Activated naive CD4-positive, alpha-beta T cell treated with anti-CD3 and anti-CD28 coated beads, Interleukin-2, amount 10 ng/mL, durations not matched to agents 7 days and 5 days (primary cell): ENCODE measurements around the gene PRKAR1B.
"Not testable (repeated sequence)": the region's sequence is repeated elsewhere in the genome, so short reads cannot be mapped to it uniquely, and the experiment has no call there.

ENCODE experiments used
- CTCF ChIA-PET: fragments of 350-600 bp; sonication (Branson Sonifier 250); formaldehyde crosslinking; loops from one replicate; lab custom pipeline; 2021; ENCODE audit warnings: antibody characterized with exemption; lab: Charles Lee
- DNase-seq: peaks from one replicate; pipeline ENCODE4 v3.0.0-alpha.2; 2020
- H3K27ac Mint-ChIP-seq: one replicate; pipeline ENCODE4 v1.8.0; 2021; ENCODE audit warnings: mild to moderate bottlenecking, moderate library complexity, mixed read lengths
- H3K27me3 Mint-ChIP-seq: one replicate; pipeline ENCODE4 v1.8.0; 2021; ENCODE audit warnings: mild to moderate bottlenecking, mixed read lengths
- H3K36me3 Mint-ChIP-seq: one replicate; pipeline ENCODE4 v1.8.0; 2021; ENCODE audit warnings: mixed read lengths
- H3K4me1 Mint-ChIP-seq: one replicate; pipeline ENCODE4 v1.8.0; 2021; ENCODE audit warnings: mixed read lengths
- H3K4me3 Mint-ChIP-seq: one replicate; pipeline ENCODE4 v1.8.0; 2021; ENCODE audit warnings: mild to moderate bottlenecking, moderate library complexity, mixed read lengths
- H3K9me3 Mint-ChIP-seq: one replicate; pipeline ENCODE4 v1.8.0; 2021; ENCODE audit warnings: mixed read lengths

PRKAR1B gene

GRCh38 chr7:752256-752655 lies 25.2 kb upstream of the PRKAR1B start:
- not testable (repeated sequence) for H3K4me3 Mint-ChIP-seq

GRCh38 chr7:751826-752225 lies 24.7 kb upstream of the PRKAR1B start:
- H3K9me3 Mint-ChIP-seq = no peaks in the 10 kb centered on the region
- H3K27ac Mint-ChIP-seq = no peak overlapping the region
- H3K4me3 Mint-ChIP-seq = no peak overlapping the region
- no peak for DNase-seq
- no peaks in the 10 kb centered on the region for H3K4me1 Mint-ChIP-seq
- CTCF ChIA-PET = no interaction called here
- H3K36me3 Mint-ChIP-seq = peaks cover 16% of the 10 kb centered on the region
- no peaks in the 10 kb centered on the region for H3K27me3 Mint-ChIP-seq

More at GRCh38 chr7:752256-752655, 25.2 kb upstream of the PRKAR1B start:
- H3K27ac Mint-ChIP-seq, CTCF ChIA-PET, H3K27me3 Mint-ChIP-seq, H3K9me3 Mint-ChIP-seq, H3K4me1 Mint-ChIP-seq, DNase-seq: not testable (repeated sequence)
- H3K36me3 Mint-ChIP-seq = peaks cover 16% of the 10 kb centered on the region

GRCh38 chr7:750111-750905 lies 23.2 kb upstream of the PRKAR1B start:
- H3K36me3 Mint-ChIP-seq = peaks cover 17% of the 10 kb centered on the region
- CTCF ChIA-PET = no interaction called here
- DNase-seq = no peak
- H3K27me3 Mint-ChIP-seq = no peaks in the 10 kb centered on the region
- H3K9me3 Mint-ChIP-seq = peaks cover 4% of the 10 kb centered on the region
- no peaks in the 10 kb centered on the region for H3K4me1 Mint-ChIP-seq
- no peak overlapping the region for H3K27ac Mint-ChIP-seq
- no peak overlapping the region for H3K4me3 Mint-ChIP-seq

GRCh38 chr7:749140-749551 lies 22.1 kb upstream of the PRKAR1B start:
- no peak overlapping the region for H3K4me3 Mint-ChIP-seq

GRCh38 chr7:748446-748845 lies 21.4 kb upstream of the PRKAR1B start:
- DNase-seq = no peak
- CTCF ChIA-PET = no interaction called here
- H3K4me1 Mint-ChIP-seq = no peaks in the 10 kb centered on the region
- H3K36me3 Mint-ChIP-seq = peaks cover 24% of the 10 kb centered on the region
- no peaks in the 10 kb centered on the region for H3K27me3 Mint-ChIP-seq
- peaks cover 7% of the 10 kb centered on the region for H3K9me3 Mint-ChIP-seq
- no peak overlapping the region for H3K27ac Mint-ChIP-seq
- no peak overlapping the region for H3K4me3 Mint-ChIP-seq

More at GRCh38 chr7:749140-749551, 22.1 kb upstream of the PRKAR1B start:
- H3K27ac Mint-ChIP-seq = peak overlapping the region; percentile 24
- H3K4me1 Mint-ChIP-seq = no peaks in the 10 kb centered on the region
- peaks cover 7% of the 10 kb centered on the region for H3K9me3 Mint-ChIP-seq
- no peak for DNase-seq
- peaks cover 22% of the 10 kb centered on the region for H3K36me3 Mint-ChIP-seq
- H3K27me3 Mint-ChIP-seq = no peaks in the 10 kb centered on the region
- CTCF ChIA-PET = no interaction called here

- no peaks in the 10 kb centered on the region for H3K4me1 Mint-ChIP-seq
- no peak overlapping the region for H3K4me3 Mint-ChIP-seq
- CTCF ChIA-PET = no interaction called here
- no peaks in the 10 kb centered on the region for H3K27me3 Mint-ChIP-seq
- DNase-seq = no peak
- H3K36me3 Mint-ChIP-seq = peaks cover 31% of the 10 kb centered on the region
- H3K9me3 Mint-ChIP-seq = peaks cover 7% of the 10 kb centered on the region
- no peak overlapping the region for H3K27ac Mint-ChIP-seq
These were observed 20.1 kb upstream of the PRKAR1B start for GRCh38 chr7:747186-747585.

GRCh38 chr7:746155-747061 lies 19.3 kb upstream of the PRKAR1B start:
- Mint-ChIP-seq H3K36me3 (peaks cover 32% of the 10 kb centered on the region), H3K27me3 (no peaks in the 10 kb centered on the region), H3K27ac (no peak overlapping the region), H3K4me3 (no peak overlapping the region), H3K4me1 (no peaks in the 10 kb centered on the region), H3K9me3 (peaks cover 7% of the 10 kb centered on the region)
- no peak for DNase-seq
- CTCF ChIA-PET = no interaction called here

GRCh38 chr7:745431-746154 lies 18.5 kb upstream of the PRKAR1B start:
- Mint-ChIP-seq H3K27me3 (no peaks in the 10 kb centered on the region), H3K9me3 (peaks cover 7% of the 10 kb centered on the region), H3K4me1 (no peaks in the 10 kb centered on the region), H3K4me3 (no peak overlapping the region), H3K27ac (no peak overlapping the region), H3K36me3 (peaks cover 32% of the 10 kb centered on the region)
- CTCF ChIA-PET = no interaction called here
- DNase-seq = no peak

GRCh38 chr7:744854-745430 lies 17.9 kb upstream of the PRKAR1B start:
- CTCF ChIA-PET = no interaction called here
- H3K4me3 Mint-ChIP-seq = no peak overlapping the region
- no peaks in the 10 kb centered on the region for H3K4me1 Mint-ChIP-seq
- H3K36me3 Mint-ChIP-seq = peaks cover 32% of the 10 kb centered on the region
- peaks cover 7% of the 10 kb centered on the region for H3K9me3 Mint-ChIP-seq
- H3K27ac Mint-ChIP-seq = no peak overlapping the region
- DNase-seq = no peak
- H3K27me3 Mint-ChIP-seq = no peaks in the 10 kb centered on the region

- H3K27me3 Mint-ChIP-seq, H3K27ac Mint-ChIP-seq, H3K4me3 Mint-ChIP-seq, CTCF ChIA-PET, DNase-seq, H3K9me3 Mint-ChIP-seq, H3K4me1 Mint-ChIP-seq: not testable (repeated sequence)
- H3K36me3 Mint-ChIP-seq = peaks cover 32% of the 10 kb centered on the region
These were observed 17.0 kb upstream of the PRKAR1B start for GRCh38 chr7:744128-744520.

GRCh38 chr7:743341-744127 lies 16.5 kb upstream of the PRKAR1B start:
- H3K9me3 Mint-ChIP-seq, H3K27ac Mint-ChIP-seq, CTCF ChIA-PET: not testable (repeated sequence)

GRCh38 chr7:742791-743190 lies 15.7 kb upstream of the PRKAR1B start:
- DNase-seq = no peak
- H3K27ac Mint-ChIP-seq = no peak overlapping the region
- H3K36me3 Mint-ChIP-seq = peaks cover 40% of the 10 kb centered on the region
- peaks cover 7% of the 10 kb centered on the region for H3K9me3 Mint-ChIP-seq
- CTCF ChIA-PET = no interaction called here
- H3K4me3 Mint-ChIP-seq = no peak overlapping the region
- no peaks in the 10 kb centered on the region for H3K27me3 Mint-ChIP-seq
- peaks cover 3% of the 10 kb centered on the region for H3K4me1 Mint-ChIP-seq

More at GRCh38 chr7:743341-744127, 16.5 kb upstream of the PRKAR1B start:
- not testable (repeated sequence) for DNase-seq, H3K27me3 Mint-ChIP-seq, H3K4me3 Mint-ChIP-seq, H3K4me1 Mint-ChIP-seq
- H3K36me3 Mint-ChIP-seq = peaks cover 32% of the 10 kb centered on the region

GRCh38 chr7:741850-742249 lies 14.8 kb upstream of the PRKAR1B start:
- H3K27me3 Mint-ChIP-seq = no peaks in the 10 kb centered on the region
- no peak overlapping the region for H3K27ac Mint-ChIP-seq
- H3K4me1 Mint-ChIP-seq = peaks cover 11% of the 10 kb centered on the region
- H3K4me3 Mint-ChIP-seq = no peak overlapping the region
- peaks cover 44% of the 10 kb centered on the region for H3K36me3 Mint-ChIP-seq
- peaks cover 7% of the 10 kb centered on the region for H3K9me3 Mint-ChIP-seq
- CTCF ChIA-PET = no interaction called here
- DNase-seq = no peak
